SK-MEL-5 (cell line): ENCODE data around the gene GAPVD1. TPM values are rescaled to one million over a fixed set of nuclear protein-coding genes. Genes with fewer than 3 reads are reported as not detected.

ENCODE experiments used
- DNase-seq: peaks from one replicate; pipeline ENCODE4 v3.0.0-alpha.2; 2016; ENCODE audit warnings: low read depth, low spot score
- in situ Hi-C: cut with HindIII; loops from 2 replicates; pipeline ENCODE4 v1.10.0; 2016; ENCODE audit warnings: low sequenced_read_pairs, high pct_unique_total_duplicates, low pct_unique_long_range_greater_than_20kb
- small RNA-seq, 2 experiments: library from RNA; depleted of rRNA; stranded (forward); fragments of <200 nt; gene quantifications; one replicate each; pipeline ENCODE3, GENCODE V24; 2014
- total RNA-seq: library from RNA; depleted of rRNA; stranded (reverse); fragments of >200 nt; shearing (Covaris generic); gene quantifications from 2 replicates; pipeline ENCODE4 v1.2.3, GENCODE V29; 2014; rRNA removed

The GAPVD1 gene
- total RNA-seq, 1 experiment from 2014 or later, result 44.0 TPM

- DNase-seq, result peak; percentile 66
- in situ Hi-C loops, result no loop called here
Observed at GRCh38 chr9:125407974-125408900, 146.6 kb downstream of the GAPVD1 start.

- DNase-seq, result no peak
- in situ Hi-C loops, result no loop called here
Observed at GRCh38 chr9:125409217-125409636, 147.6 kb downstream of the GAPVD1 start.

GRCh38 chr9:125409637-125410521 is 148.3 kb downstream of the GAPVD1 start:
- in situ Hi-C loops, result no loop called here
- DNase-seq, result peak; percentile 22

- no peak for DNase-seq
- in situ Hi-C loops, result no loop called here
Observed at GRCh38 chr9:125410522-125410894, 148.9 kb downstream of the GAPVD1 start.

- in situ Hi-C loops, result no loop called here
- no peak for DNase-seq
Observed at GRCh38 chr9:125411171-125411756, 149.6 kb downstream of the GAPVD1 start.

GRCh38 chr9:125412166-125412565 is 150.5 kb downstream of the GAPVD1 start:
- no peak for DNase-seq
- in situ Hi-C loops, result no loop called here

GRCh38 chr9:125413579-125413978 is 152.0 kb downstream of the GAPVD1 start:
- no peak for DNase-seq
- in situ Hi-C loops, result no loop called here

- in situ Hi-C loops, result no loop called here
- no peak for DNase-seq
Observed at GRCh38 chr9:125415583-125416460, 154.2 kb downstream of the GAPVD1 start.

GRCh38 chr9:125416517-125416916 is 154.9 kb downstream of the GAPVD1 start:
- DNase-seq, result no peak
- in situ Hi-C loops, result no loop called here

Small RNA genes within 50 kb of the gene (small RNA-seq; reads per million reads assigned to genes)
- gene AL354710.1, result 0 reads per million in 2 experiments
- gene RNU6-1020P, result 0 reads per million in 2 experiments

Other genes starting within 250 kb of the GAPVD1 start
- gene SCAI, start 118.3 kb upstream of the GAPVD1 start, total RNA-seq, result 4.1 and 7.2 TPM in 2 replicates
- gene PPP6C, start 72.0 kb upstream of the GAPVD1 start, total RNA-seq, result 52.6 and 55.6 TPM in 2 replicates
- 47.7 and 50.9 TPM in 2 replicates for gene RABEPK, start 61.3 kb upstream of the GAPVD1 start, total RNA-seq
- gene HSPA5, start 20.5 kb upstream of the GAPVD1 start, total RNA-seq, result 65.9 and 80.6 TPM in 2 replicates